Dendritic cell treated with granulocyte-macrophage colony-stimulating factor and Interleukin-4, amounts not matched to agents 40 ng/mL and 50 ng/mL, for 4 days (primary cell): ENCODE results near the gene ATP12A.

Source experiments
- H3K27ac Mint-ChIP-seq: one replicate; pipeline ENCODE4 v1.8.0; 2022; ENCODE audit warnings: mild to moderate bottlenecking, mixed read lengths
- H3K27me3 Mint-ChIP-seq: one replicate; pipeline ENCODE4 v1.8.0; 2022; ENCODE audit warnings: mild to moderate bottlenecking, mixed read lengths
- H3K36me3 Mint-ChIP-seq: one replicate; pipeline ENCODE4 v1.8.0; 2022; ENCODE audit warnings: low read depth, mixed read lengths
- H3K4me1 Mint-ChIP-seq: one replicate; pipeline ENCODE4 v1.8.0; 2022; ENCODE audit warnings: low read depth, mixed read lengths
- H3K4me3 Mint-ChIP-seq: one replicate; pipeline ENCODE4 v1.8.0; 2022; ENCODE audit warnings: mild to moderate bottlenecking, moderate library complexity, mixed read lengths
- H3K9me3 Mint-ChIP-seq: one replicate; pipeline ENCODE4 v1.8.0; 2022; ENCODE audit warnings: mixed read lengths
- intact Hi-C: fragments of 100-400 bp; cut with micrococcal nuclease; formaldehyde crosslinking; loops from one replicate; pipeline ENCODE4 v1.15.0; 2022

Gene ATP12A

GRCh38 chr13:24670961-24671381 is 9.2 kb upstream of the ATP12A start:
- H3K9me3 Mint-ChIP-seq, result no peaks in the 10 kb centered on the region
- H3K27me3 Mint-ChIP-seq, result peaks cover 4% of the 10 kb centered on the region
- H3K4me3 Mint-ChIP-seq, result no peak overlapping the region
- no peak overlapping the region for H3K27ac Mint-ChIP-seq
- H3K4me1 Mint-ChIP-seq, result peaks cover 15% of the 10 kb centered on the region
- intact Hi-C loops, result loop anchor here (1.0 kb wide), 2 partner anchors 65 to 91 kb away; no protein-coding TSS in a partner anchor
- H3K36me3 Mint-ChIP-seq, result no peaks in the 10 kb centered on the region

- H3K4me3 Mint-ChIP-seq, result no peak overlapping the region
Measured at GRCh38 chr13:24671386-24672113, 8.7 kb upstream of the ATP12A start.

DNA sequence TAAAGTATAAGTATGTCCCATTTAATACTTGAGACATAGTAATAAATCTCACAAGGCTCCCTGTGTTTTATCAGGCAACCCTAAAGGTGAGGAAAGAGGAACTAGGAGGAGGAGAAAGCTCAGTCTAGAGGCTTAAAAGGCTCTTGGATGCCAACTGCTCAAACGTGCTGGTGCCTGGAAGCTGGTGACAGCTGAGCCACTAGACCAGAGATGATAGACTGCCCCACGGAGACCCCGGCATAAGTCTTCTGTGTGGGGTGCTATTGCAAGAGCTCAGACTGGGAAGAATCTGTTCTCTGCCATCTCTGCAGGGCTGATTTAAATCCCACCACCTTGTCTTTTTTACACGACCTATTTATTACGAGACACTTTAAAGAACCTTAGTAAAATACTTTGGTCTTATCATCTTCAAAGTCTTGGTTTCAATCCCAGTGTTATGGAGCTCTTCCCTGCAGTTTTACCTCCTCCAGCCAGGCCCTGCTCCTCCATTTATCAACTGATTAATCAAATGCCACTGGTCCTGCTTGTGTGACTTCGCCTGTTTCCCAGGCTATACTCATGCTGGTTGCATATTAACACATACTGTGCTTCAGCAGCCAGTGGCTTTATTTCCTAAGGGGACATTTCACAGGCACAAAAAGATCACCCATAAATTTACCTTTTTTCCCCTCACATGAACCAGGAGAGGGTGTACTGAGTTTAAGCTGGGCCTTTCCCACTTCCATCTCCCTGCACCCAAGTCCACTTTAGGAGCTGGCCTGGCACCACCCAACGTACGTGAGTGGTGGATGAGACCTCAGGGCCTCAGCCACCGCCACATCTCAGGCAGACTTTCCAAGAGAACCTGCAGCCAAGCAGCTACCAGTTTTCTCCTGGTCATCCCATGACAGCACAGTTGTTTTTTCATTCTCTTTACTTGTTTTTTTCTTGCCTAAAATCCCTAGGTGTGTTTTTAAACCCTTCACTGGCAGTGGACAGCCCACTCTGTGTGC is 7.8 kb upstream of the ATP12A start:
- peaks cover 9% of the 10 kb centered on the region for H3K27me3 Mint-ChIP-seq
- H3K36me3 Mint-ChIP-seq, result no peaks in the 10 kb centered on the region
- intact Hi-C loops, result no loop called here
- no peaks in the 10 kb centered on the region for H3K9me3 Mint-ChIP-seq
- H3K4me3 Mint-ChIP-seq, result no peak overlapping the region
- H3K27ac Mint-ChIP-seq, result no peak overlapping the region
- peaks cover 19% of the 10 kb centered on the region for H3K4me1 Mint-ChIP-seq

More at GRCh38 chr13:24671386-24672113, 8.7 kb upstream of the ATP12A start:
- peaks cover 19% of the 10 kb centered on the region for H3K4me1 Mint-ChIP-seq
- intact Hi-C loops, result loop anchor here (1.0 kb wide), 2 partner anchors 65 to 91 kb away; no protein-coding TSS in a partner anchor
- H3K27ac Mint-ChIP-seq, result no peak overlapping the region
- H3K36me3 Mint-ChIP-seq, result no peaks in the 10 kb centered on the region
- peaks cover 6% of the 10 kb centered on the region for H3K27me3 Mint-ChIP-seq
- H3K9me3 Mint-ChIP-seq, result no peaks in the 10 kb centered on the region

DNA sequence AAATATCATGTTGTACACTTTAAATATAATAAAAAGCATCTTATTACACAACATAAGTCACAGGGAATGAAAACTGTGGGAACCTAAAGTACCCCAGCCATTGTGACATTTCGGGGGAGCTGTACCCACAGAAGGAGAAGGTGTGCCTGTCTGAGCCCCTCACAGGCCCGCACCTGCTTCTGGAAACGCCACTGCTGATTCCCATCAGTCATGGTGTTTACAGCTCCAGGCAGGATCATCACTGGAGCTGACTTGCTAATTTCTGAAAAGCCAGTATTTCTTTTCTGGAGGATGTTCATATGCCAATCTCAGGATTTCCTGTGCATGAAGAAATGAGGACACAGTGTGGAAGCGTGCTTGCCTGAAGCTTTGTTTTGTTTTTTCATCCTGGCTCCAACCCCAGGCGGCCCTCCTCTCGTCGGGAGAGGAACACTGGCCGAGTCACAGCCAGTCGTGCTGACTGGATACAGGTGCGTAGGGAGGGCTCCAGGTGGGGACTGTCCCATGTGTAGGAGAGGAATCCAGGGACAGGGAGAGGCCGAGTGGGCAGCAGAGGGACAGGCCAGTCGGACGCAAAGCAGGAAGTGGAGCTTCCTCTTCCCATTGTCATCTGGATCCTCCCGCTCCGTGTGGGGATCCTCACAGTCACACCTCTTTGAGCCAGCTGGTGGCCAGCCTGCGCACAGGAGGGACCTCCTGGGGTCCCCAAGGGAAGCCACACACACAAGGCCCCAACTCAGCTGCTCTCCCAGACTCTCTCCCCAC is 4.2 kb upstream of the ATP12A start:
- intact Hi-C loops, result no loop called here
- Mint-ChIP-seq H3K4me3 (no peak overlapping the region), H3K4me1 (peaks cover 15% of the 10 kb centered on the region), H3K36me3 (no peaks in the 10 kb centered on the region), H3K27me3 (peaks cover 43% of the 10 kb centered on the region), H3K27ac (no peak overlapping the region), H3K9me3 (no peaks in the 10 kb centered on the region)

GRCh38 chr13:24678151-24678550 is 2.1 kb upstream of the ATP12A start:
- Mint-ChIP-seq H3K27me3 (peaks cover 61% of the 10 kb centered on the region), H3K4me3 (no peak overlapping the region), H3K36me3 (no peaks in the 10 kb centered on the region)

DNA sequence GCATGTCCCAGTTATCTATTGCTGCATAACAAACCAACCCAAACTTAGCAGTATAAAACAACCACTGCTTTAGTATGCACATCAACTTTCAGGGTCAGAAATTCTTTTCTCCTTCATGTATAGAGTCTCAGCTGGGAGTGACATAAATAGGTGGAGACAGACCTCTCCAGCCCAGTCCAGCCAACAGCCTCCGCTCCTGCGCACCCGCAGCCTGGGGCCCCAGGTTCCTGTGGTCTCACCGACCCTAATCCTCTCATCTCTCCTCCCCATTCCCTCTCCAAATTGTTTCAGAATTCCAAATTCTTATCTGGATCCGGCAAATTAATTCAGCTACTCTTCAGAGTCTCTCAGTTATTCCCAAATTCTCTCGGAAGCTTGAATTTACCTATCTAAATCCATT is 522 bp upstream of the ATP12A start:
- Mint-ChIP-seq H3K36me3 (no peaks in the 10 kb centered on the region), H3K4me3 (no peak overlapping the region), H3K27ac (no peak overlapping the region), H3K9me3 (no peaks in the 10 kb centered on the region), H3K27me3 (peaks cover 59% of the 10 kb centered on the region), H3K4me1 (peaks cover 6% of the 10 kb centered on the region)
- intact Hi-C loops, result loop anchor here (5.0 kb wide), 1 partner anchor 167 kb away; the partner anchor contains the start of gene PARP4

More at GRCh38 chr13:24678151-24678550, 2.1 kb upstream of the ATP12A start:
- Mint-ChIP-seq H3K27ac (no peak overlapping the region), H3K4me1 (peaks cover 6% of the 10 kb centered on the region), H3K9me3 (no peaks in the 10 kb centered on the region)
- intact Hi-C loops, result no loop called here

DNA sequence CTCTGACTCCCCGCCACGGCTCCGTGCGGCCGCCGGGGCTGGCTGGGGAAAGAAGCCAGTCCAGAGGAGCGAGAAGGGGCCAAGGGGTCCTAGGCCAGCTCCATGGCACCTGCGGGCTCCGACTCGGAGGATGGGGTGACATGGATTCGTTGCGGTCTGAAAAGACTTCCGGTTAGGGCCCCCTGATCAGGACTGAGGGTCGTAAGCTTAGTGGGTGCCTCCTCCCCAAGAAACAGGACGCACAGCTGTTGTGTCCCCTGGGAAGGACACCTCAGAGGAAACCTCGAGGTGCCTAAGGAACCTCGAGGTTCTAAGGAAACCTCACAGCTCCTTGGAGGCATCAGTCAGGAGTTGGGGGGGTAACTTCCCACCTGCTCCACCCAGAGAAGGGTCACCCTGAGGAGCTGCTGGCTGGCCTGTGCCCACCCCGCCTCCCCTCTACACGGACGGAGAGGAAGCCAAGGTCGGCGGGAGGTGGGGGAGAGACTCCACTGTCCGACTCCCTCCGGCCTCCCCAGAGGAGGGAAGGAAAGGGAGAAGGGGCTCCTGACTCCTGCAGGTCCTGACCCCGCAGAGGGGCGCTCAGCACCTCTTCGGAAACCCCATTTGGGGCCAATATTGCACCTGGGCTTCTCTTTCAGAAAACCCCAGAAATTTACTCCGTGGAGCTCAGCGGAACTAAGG is 855 bp downstream of the ATP12A start:
- Mint-ChIP-seq H3K36me3 (no peaks in the 10 kb centered on the region), H3K4me3 (no peak overlapping the region), H3K4me1 (peaks cover 8% of the 10 kb centered on the region), H3K27ac (no peak overlapping the region), H3K9me3 (no peaks in the 10 kb centered on the region), H3K27me3 (peaks cover 62% of the 10 kb centered on the region)
- intact Hi-C loops, result loop anchor here (5.0 kb wide), 1 partner anchor 169 kb away; the partner anchor contains the start of gene PARP4

DNA sequence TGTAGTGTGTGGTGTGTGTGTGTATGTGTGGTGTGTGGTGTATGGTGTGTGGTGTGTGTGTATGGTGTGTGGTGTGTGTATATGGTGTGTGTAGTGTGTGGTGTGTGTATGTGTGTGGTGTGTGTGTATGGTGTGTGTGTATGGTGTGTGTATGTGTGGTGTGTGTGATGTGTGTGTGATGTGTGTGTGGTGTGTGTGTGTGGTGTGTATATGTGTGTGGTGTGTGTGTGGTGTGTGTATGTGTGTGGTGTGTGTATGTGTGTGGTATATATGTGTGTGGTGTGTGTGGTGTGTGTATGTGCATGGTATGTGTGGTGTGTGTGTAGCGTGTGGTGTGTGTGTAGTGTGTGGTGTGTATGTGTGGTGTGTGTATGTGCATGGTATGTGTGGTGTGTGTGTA is 1.7 kb downstream of the ATP12A start:
- Mint-ChIP-seq H3K27me3 (peaks cover 63% of the 10 kb centered on the region), H3K9me3 (no peaks in the 10 kb centered on the region), H3K27ac (no peak overlapping the region), H3K4me1 (peaks cover 4% of the 10 kb centered on the region), H3K36me3 (no peaks in the 10 kb centered on the region), H3K4me3 (no peak overlapping the region)
- intact Hi-C loops, result loop anchor here (5.0 kb wide), 1 partner anchor 170 kb away; the partner anchor contains the start of gene PARP4

- H3K4me3 Mint-ChIP-seq, result no peak overlapping the region
- peaks cover 61% of the 10 kb centered on the region for H3K27me3 Mint-ChIP-seq
- H3K36me3 Mint-ChIP-seq, result no peaks in the 10 kb centered on the region
- no peak overlapping the region for H3K27ac Mint-ChIP-seq
- peaks cover 6% of the 10 kb centered on the region for H3K4me1 Mint-ChIP-seq
- H3K9me3 Mint-ChIP-seq, result no peaks in the 10 kb centered on the region
- intact Hi-C loops, result loop anchor here (5.0 kb wide), 1 partner anchor 170 kb away; the partner anchor contains the start of gene PARP4
Measured at GRCh38 chr13:24682353-24682752, 2.1 kb downstream of the ATP12A start.

DNA sequence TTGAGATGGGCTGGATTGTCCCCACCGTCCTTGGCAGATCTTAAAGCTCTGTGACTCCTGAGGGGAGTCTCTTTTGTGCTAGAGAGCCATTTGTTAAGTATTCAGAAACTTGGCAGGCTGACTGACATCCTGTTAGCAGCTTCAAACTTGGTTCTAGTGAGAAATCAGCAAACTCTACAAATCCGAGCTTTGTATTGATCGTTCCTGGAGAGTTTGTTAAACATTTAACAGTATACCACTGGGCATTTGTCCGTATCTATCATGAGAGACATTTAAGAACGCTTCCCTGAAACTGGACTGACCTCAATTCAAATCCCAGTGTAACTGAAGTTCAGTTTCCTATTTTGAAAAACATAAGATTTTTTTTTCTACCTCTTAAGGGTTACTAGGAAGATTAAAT is 3.1 kb downstream of the ATP12A start:
- intact Hi-C loops, result loop anchor here (5.0 kb wide), 1 partner anchor 171 kb away; the partner anchor contains the start of gene PARP4
- H3K27me3 Mint-ChIP-seq, result peaks cover 51% of the 10 kb centered on the region
- no peak overlapping the region for H3K4me3 Mint-ChIP-seq
- H3K27ac Mint-ChIP-seq, result no peak overlapping the region
- no peaks in the 10 kb centered on the region for H3K36me3 Mint-ChIP-seq
- H3K9me3 Mint-ChIP-seq, result no peaks in the 10 kb centered on the region
- H3K4me1 Mint-ChIP-seq, result peaks cover 10% of the 10 kb centered on the region

- H3K4me1 Mint-ChIP-seq, result peaks cover 10% of the 10 kb centered on the region
- no peaks in the 10 kb centered on the region for H3K9me3 Mint-ChIP-seq
- H3K4me3 Mint-ChIP-seq, result no peak overlapping the region
- H3K27ac Mint-ChIP-seq, result no peak overlapping the region
- intact Hi-C loops, result loop anchor here (5.0 kb wide), 1 partner anchor 172 kb away; the partner anchor contains the start of gene PARP4
- H3K36me3 Mint-ChIP-seq, result no peaks in the 10 kb centered on the region
- peaks cover 46% of the 10 kb centered on the region for H3K27me3 Mint-ChIP-seq
Measured at GRCh38 chr13:24683838-24684599, 3.8 kb downstream of the ATP12A start.

DNA sequence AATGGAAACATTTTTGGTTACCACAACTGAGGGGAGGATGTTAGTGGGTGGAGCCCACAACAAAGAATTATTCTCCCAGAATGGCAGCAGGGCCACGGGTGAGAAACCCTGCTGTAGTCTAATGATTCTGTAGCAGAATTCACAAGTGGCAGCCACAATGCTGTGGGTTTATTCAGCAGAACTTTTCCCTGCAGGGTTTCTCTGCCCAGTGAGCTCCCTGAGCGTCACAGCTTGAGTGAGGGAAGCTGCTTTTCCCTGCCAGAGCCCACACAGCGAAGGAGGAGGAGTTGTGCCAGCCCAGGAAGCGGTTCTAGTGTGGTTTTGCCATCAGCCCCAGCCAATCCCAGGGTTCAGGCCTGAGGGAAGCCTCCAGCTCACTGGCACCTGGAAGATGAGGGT is 4.4 kb downstream of the ATP12A start:
- no peaks in the 10 kb centered on the region for H3K36me3 Mint-ChIP-seq
- no peak overlapping the region for H3K27ac Mint-ChIP-seq
- H3K9me3 Mint-ChIP-seq, result no peaks in the 10 kb centered on the region
- H3K27me3 Mint-ChIP-seq, result peaks cover 45% of the 10 kb centered on the region
- no peak overlapping the region for H3K4me3 Mint-ChIP-seq
- H3K4me1 Mint-ChIP-seq, result peaks cover 10% of the 10 kb centered on the region
- intact Hi-C loops, result loop anchor here (5.0 kb wide), 1 partner anchor 172 kb away; the partner anchor contains the start of gene PARP4
